Calu3 (cell line): Measurements from ENCODE around the gene OR5AC2. TPM values are rescaled to one million over a fixed set of nuclear protein-coding genes. Genes with fewer than 3 reads are reported as not detected.

Experiments used
- BruUV-seq: library from RNA; stranded (reverse); fragments of 400-500 nt; replicated peaks from 2 replicates; lab custom pipeline; 2021; lab: Mats Ljungman, UMichigan
- CTCF ChIA-PET: fragments of 300-600 bp; sonication (Branson Sonifier 250); formaldehyde crosslinking; loops from one replicate; lab custom pipeline; 2022; ENCODE audit warnings: antibody characterized with exemption; lab: Charles Lee
- DNase-seq: peaks from one replicate; pipeline ENCODE4 v3.0.0; 2022
- H3K27ac Mint-ChIP-seq: one replicate; pipeline ENCODE4 v1.8.0; 2022; ENCODE audit warnings: mixed read lengths; ENCODE audit not compliant: unreplicated experiment
- H3K27me3 Mint-ChIP-seq: one replicate; pipeline ENCODE4 v1.8.0; 2022; ENCODE audit warnings: mixed read lengths; ENCODE audit not compliant: unreplicated experiment
- H3K36me3 Mint-ChIP-seq: one replicate; pipeline ENCODE4 v1.8.0; 2022; ENCODE audit warnings: mild to moderate bottlenecking, moderate library complexity, mixed read lengths; ENCODE audit not compliant: insufficient read depth, unreplicated experiment
- H3K4me1 Mint-ChIP-seq: one replicate; pipeline ENCODE4 v1.8.0; 2022; ENCODE audit warnings: mild to moderate bottlenecking, low read depth, mixed read lengths; ENCODE audit not compliant: unreplicated experiment
- H3K4me3 Mint-ChIP-seq: one replicate; pipeline ENCODE4 v1.8.0; 2022; ENCODE audit warnings: mild to moderate bottlenecking, low read depth, moderate library complexity, mixed read lengths; ENCODE audit not compliant: unreplicated experiment
- H3K9me3 Mint-ChIP-seq: one replicate; pipeline ENCODE4 v1.8.0; 2022; ENCODE audit warnings: low read depth, mixed read lengths; ENCODE audit not compliant: unreplicated experiment
- CTCF ChIP-seq: fragments of 200-600 bp; IDR thresholded peaks from one replicate; pipeline ENCODE4 v1.8.0; 2022; ENCODE audit warnings: antibody characterized with exemption; ENCODE audit not compliant: unreplicated experiment
- intact Hi-C: fragments of 100-400 bp; cut with micrococcal nuclease; formaldehyde crosslinking; loops from one replicate; pipeline ENCODE4 v1.10.0; 2022; ENCODE audit not compliant: unreplicated experiment
- total RNA-seq: library from RNA; stranded (reverse); gene quantifications from 2 replicates; pipeline ENCODE4 v1.2.3, GENCODE V29; 2022

Gene OR5AC2
- total RNA-seq, 1 experiment from 2014 or later: not detected

- no TSS peak for BruUV-seq
- no peaks in the 10 kb centered on the region for H3K9me3 Mint-ChIP-seq
- H3K27ac Mint-ChIP-seq: no peak overlapping the region
- no peak overlapping the region for H3K4me3 Mint-ChIP-seq
- CTCF ChIA-PET: no interaction called here
- TF ChIP-seq CTCF: no peak
- no peaks in the 10 kb centered on the region for H3K36me3 Mint-ChIP-seq
- intact Hi-C loops: no loop called here
- peaks cover 9% of the 10 kb centered on the region for H3K27me3 Mint-ChIP-seq
- DNase-seq: no peak
- H3K4me1 Mint-ChIP-seq: no peaks in the 10 kb centered on the region
These were observed 45.6 kb upstream of the OR5AC2 start for GRCh38 chr3:98041350-98041749.

GRCh38 chr3:98048586-98048985, 38.4 kb upstream of the OR5AC2 start:
- BruUV-seq: no TSS peak
- no peak for TF ChIP-seq CTCF
- H3K9me3 Mint-ChIP-seq: no peaks in the 10 kb centered on the region
- CTCF ChIA-PET: interaction anchor here (0.8 kb wide), 1 partner anchor 18 kb away, joined by 3 read pairs; no protein-coding TSS in a partner anchor
- no peak overlapping the region for H3K27ac Mint-ChIP-seq
- H3K27me3 Mint-ChIP-seq: no peaks in the 10 kb centered on the region
- no peak overlapping the region for H3K4me3 Mint-ChIP-seq
- intact Hi-C loops: no loop called here
- no peaks in the 10 kb centered on the region for H3K4me1 Mint-ChIP-seq
- no peak for DNase-seq
- no peaks in the 10 kb centered on the region for H3K36me3 Mint-ChIP-seq

GRCh38 chr3:98049271-98049670, 37.7 kb upstream of the OR5AC2 start:
- Mint-ChIP-seq H3K36me3 (no peaks in the 10 kb centered on the region), H3K4me3 (no peak overlapping the region), H3K9me3 (no peaks in the 10 kb centered on the region), H3K4me1 (no peaks in the 10 kb centered on the region), H3K27ac (no peak overlapping the region), H3K27me3 (no peaks in the 10 kb centered on the region)
- no TSS peak for BruUV-seq
- CTCF ChIA-PET: interaction anchor here (0.8 kb wide), 1 partner anchor 18 kb away, joined by 3 read pairs; no protein-coding TSS in a partner anchor
- DNase-seq: no peak
- no peak for TF ChIP-seq CTCF
- intact Hi-C loops: no loop called here

- peaks cover 4% of the 10 kb centered on the region for H3K9me3 Mint-ChIP-seq
- no peak overlapping the region for H3K4me3 Mint-ChIP-seq
- intact Hi-C loops: loop anchor here (5.0 kb wide), 1 partner anchor 426 kb away; no protein-coding TSS in a partner anchor
- H3K36me3 Mint-ChIP-seq: no peaks in the 10 kb centered on the region
- no peak for DNase-seq
- BruUV-seq: no TSS peak
- H3K4me1 Mint-ChIP-seq: no peaks in the 10 kb centered on the region
- no peaks in the 10 kb centered on the region for H3K27me3 Mint-ChIP-seq
- CTCF ChIA-PET: no interaction called here
- no peak overlapping the region for H3K27ac Mint-ChIP-seq
- no peak for TF ChIP-seq CTCF
These were observed 30.9 kb upstream of the OR5AC2 start for GRCh38 chr3:98056035-98056434.
